OCI-LY3 (cell line): Measurements from ENCODE around the gene KCNMA1.

ENCODE experiments used
- H2AFZ ChIP-seq: fragments of 200-600, 300-600 bp; shearing (Covaris generic); 2 replicates; pipeline ENCODE4 v1.6.0; 2014; ENCODE audit warnings: antibody characterized with exemption, low read depth, low read length
- H3K27ac ChIP-seq: fragments of 200-600, 300-600 bp; sonication (generic); 2 replicates; pipeline ENCODE4 v1.5.1; 2014; ENCODE audit warnings: mild to moderate bottlenecking, low read length, moderate library complexity, mixed read lengths
- H3K27me3 ChIP-seq: fragments of 200-600, 300-600 bp; sonication (generic); 2 replicates; pipeline ENCODE4 v1.6.1; 2014; ENCODE audit warnings: low read depth, low read length, mixed read lengths
- H3K36me3 ChIP-seq: fragments of 200-600, 300-600 bp; sonication (generic); replicated peaks from 2 replicates; pipeline ENCODE3; 2014; ENCODE audit warnings: low read depth, low read length, mixed read lengths
- H3K4me1 ChIP-seq: fragments of 300-600, 200-600 bp; sonication (generic); 2 replicates; pipeline ENCODE4 v1.6.1; 2014; ENCODE audit warnings: low read length, mixed read lengths
- H3K4me2 ChIP-seq: fragments of 200-600, 300-600 bp; sonication (generic); 2 replicates; pipeline ENCODE4 v1.6.1; 2014; ENCODE audit warnings: low read length, mixed read lengths
- H3K4me3 ChIP-seq: fragments of 300-600, 200-600 bp; sonication (generic); 2 replicates; pipeline ENCODE4 v1.5.1; 2014; ENCODE audit warnings: antibody characterized with exemption, mild to moderate bottlenecking, low read length, moderate library complexity
- H3K79me2 ChIP-seq: fragments of 300-600, 200-600 bp; shearing (Covaris generic); 2 replicates; pipeline ENCODE4 v1.6.1; 2014; ENCODE audit warnings: mild to moderate bottlenecking, low read length, mixed read lengths
- H3K9ac ChIP-seq: fragments of 300-600, 200-600 bp; shearing (Covaris generic); 2 replicates; pipeline ENCODE4 v1.6.0; 2014; ENCODE audit warnings: mild to moderate bottlenecking, low read length, moderate library complexity
- H3K9me3 ChIP-seq: fragments of 200-600, 300-600 bp; shearing (Covaris generic); 2 replicates; pipeline ENCODE4 v1.6.1; 2014; ENCODE audit warnings: low read length, mixed read lengths; ENCODE audit not compliant: insufficient read depth
- H4K20me1 ChIP-seq: fragments of 200-600, 300-600 bp; sonication (generic); 2 replicates; pipeline ENCODE4 v1.6.1; 2016; ENCODE audit warnings: low read length, mixed read lengths; ENCODE audit not compliant: insufficient read depth
- CTCF ChIP-seq: fragments of 200-600, 300-600 bp; sonication (generic); IDR thresholded peaks from 2 replicates; pipeline ENCODE4 v1.5.1; 2014; ENCODE audit warnings: antibody characterized with exemption, low read length, low read depth
- EZH2phosphoT487 ChIP-seq: fragments of 200-600 bp; shearing (Covaris generic); IDR thresholded peaks from 2 replicates; pipeline ENCODE4 v1.6.1; 2018; ENCODE audit warnings: antibody characterized with exemption, mixed run types, low read depth

KCNMA1 gene

DNA sequence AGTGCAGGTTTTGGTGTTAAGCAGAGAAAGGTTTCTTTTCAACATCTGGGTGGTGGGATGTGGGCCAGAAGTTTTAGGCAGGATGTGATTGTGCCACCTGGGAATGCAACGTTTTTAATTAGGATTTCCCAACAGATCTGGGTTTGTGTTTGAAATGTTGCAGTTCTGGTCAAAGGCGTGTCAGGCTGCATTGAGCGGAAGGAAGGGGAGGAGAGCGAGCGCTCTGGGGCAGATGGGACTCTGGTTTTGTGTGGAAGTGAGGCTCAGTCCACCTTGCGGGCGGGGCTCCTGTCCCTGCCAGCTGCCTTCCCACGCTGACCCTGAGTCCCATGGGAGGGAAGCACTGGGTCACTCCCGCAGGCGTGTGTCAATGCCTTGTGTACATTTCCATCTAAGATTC is 767.7 kb downstream of the KCNMA1 start:
- no peaks in the 10 kb centered on the region for H3K36me3 ChIP-seq
- H3K9me3 ChIP-seq = no peaks in the 10 kb centered on the region
- H3K4me2 ChIP-seq = no peak overlapping the region
- no peaks in the 10 kb centered on the region for H3K79me2 ChIP-seq
- no peak overlapping the region for H3K27ac ChIP-seq
- TF ChIP-seq CTCF = no peak
- TF ChIP-seq EZH2phosphoT487 = no peak
- H4K20me1 ChIP-seq = no peaks in the 10 kb centered on the region
- no peak overlapping the region for H2AFZ ChIP-seq
- H3K4me1 ChIP-seq = peaks cover 14% of the 10 kb centered on the region; the same call in 1 of the 2 replicates
- H3K4me3 ChIP-seq = no peak overlapping the region
- no peak overlapping the region for H3K9ac ChIP-seq
- H3K27me3 ChIP-seq = no peaks in the 10 kb centered on the region

GRCh38 chr10:76868098-76868977 is 769.3 kb downstream of the KCNMA1 start:
- H4K20me1 ChIP-seq = no peaks in the 10 kb centered on the region
- no peak overlapping the region for H3K4me3 ChIP-seq
- no peaks in the 10 kb centered on the region for H3K36me3 ChIP-seq
- no peaks in the 10 kb centered on the region for H3K9me3 ChIP-seq
- no peak overlapping the region for H3K9ac ChIP-seq
- no peaks in the 10 kb centered on the region for H3K79me2 ChIP-seq
- no peak for TF ChIP-seq CTCF
- no peak overlapping the region for H3K27ac ChIP-seq
- peaks cover 8% of the 10 kb centered on the region; the same call in 1 of the 2 replicates for H3K4me1 ChIP-seq
- no peak overlapping the region for H2AFZ ChIP-seq
- H3K4me2 ChIP-seq = no peak overlapping the region
- H3K27me3 ChIP-seq = no peaks in the 10 kb centered on the region

DNA sequence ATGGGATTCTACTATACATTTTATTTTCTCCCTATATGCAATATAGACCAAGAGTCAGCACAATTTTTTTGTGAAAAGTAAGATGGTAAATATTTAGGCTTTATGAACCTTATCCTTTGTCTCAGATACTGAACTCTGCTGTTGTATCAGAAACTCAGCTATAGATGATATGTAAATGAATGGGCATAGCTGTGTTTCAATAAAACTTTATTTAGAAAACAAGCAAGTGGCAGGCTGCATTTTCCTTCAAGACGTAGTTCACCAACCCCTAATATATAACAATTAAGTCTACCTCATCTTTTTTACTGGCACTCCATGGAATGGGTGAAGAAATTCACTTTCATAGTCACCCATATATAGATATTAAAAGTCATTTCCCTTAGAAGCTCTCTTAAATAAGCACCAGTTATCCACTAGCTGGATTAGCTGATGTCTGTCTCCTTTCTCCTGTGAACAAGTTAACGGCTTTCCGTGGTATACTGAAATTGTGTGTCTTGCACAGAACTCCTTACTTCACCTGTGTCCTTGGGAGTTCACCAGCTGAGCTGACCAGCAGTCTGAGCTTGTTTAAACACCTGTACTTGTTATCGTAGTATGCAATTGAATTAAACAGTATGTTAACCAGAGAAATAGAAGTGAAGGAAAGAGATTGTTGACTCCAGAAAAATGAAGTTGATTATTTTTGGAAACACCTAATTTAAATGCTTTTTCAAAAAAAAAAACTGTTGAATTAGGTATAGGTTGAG is 770.6 kb downstream of the KCNMA1 start:
- Histone ChIP-seq H3K4me3 (no peak overlapping the region), H3K9ac (no peak overlapping the region), H4K20me1 (no peaks in the 10 kb centered on the region), H3K27me3 (no peaks in the 10 kb centered on the region), H3K9me3 (no peaks in the 10 kb centered on the region), H3K79me2 (no peaks in the 10 kb centered on the region), H3K27ac (no peak overlapping the region), H3K4me1 (peaks cover 6% of the 10 kb centered on the region; the same call in 1 of the 2 replicates), H2AFZ (no peak overlapping the region), H3K4me2 (no peak overlapping the region), H3K36me3 (no peaks in the 10 kb centered on the region)
- TF ChIP-seq EZH2phosphoT487 (no peak), CTCF (no peak)

- no peak overlapping the region for H3K9ac ChIP-seq
- H3K9me3 ChIP-seq = no peaks in the 10 kb centered on the region
- H4K20me1 ChIP-seq = no peaks in the 10 kb centered on the region
- TF ChIP-seq EZH2phosphoT487 (no peak), CTCF (no peak)
- H3K4me1 ChIP-seq = no peaks in the 10 kb centered on the region
- no peaks in the 10 kb centered on the region for H3K27me3 ChIP-seq
- H3K36me3 ChIP-seq = no peaks in the 10 kb centered on the region
- no peak overlapping the region for H2AFZ ChIP-seq
- no peak overlapping the region for H3K27ac ChIP-seq
- no peak overlapping the region for H3K4me3 ChIP-seq
- H3K4me2 ChIP-seq = no peak overlapping the region
- H3K79me2 ChIP-seq = no peaks in the 10 kb centered on the region
These were observed 772.7 kb downstream of the KCNMA1 start for GRCh38 chr10:76864922-76865321.
